Caco-2 (cell line): ENCODE data around the gene KPNA1. TPM values are rescaled to one million over a fixed set of nuclear protein-coding genes. Genes with fewer than 3 reads are reported as not detected.
"Not testable (repeated sequence)": the region's sequence is repeated elsewhere in the genome, so short reads cannot be mapped to it uniquely, and the experiment has no call there.

Source experiments
- BruUV-seq: library from RNA; stranded (reverse); fragments of 400-500 nt; replicated peaks from 2 replicates; lab custom pipeline; 2021; lab: Mats Ljungman, UMichigan
- CTCF ChIA-PET: fragments of 300-600 bp; sonication (Branson Sonifier 250); formaldehyde crosslinking; loops from one replicate; lab custom pipeline; 2022; ENCODE audit warnings: antibody characterized with exemption; lab: Charles Lee
- POLR2A ChIA-PET: fragments of 300-600 bp; sonication (Branson Sonifier 250); formaldehyde crosslinking; loops from one replicate; lab custom pipeline; 2022; ENCODE audit warnings: antibody characterized with exemption; lab: Charles Lee
- DNase-seq, 2 experiments: peaks; one replicate each; pipeline versions ENCODE4 v3.0.0 to v3.0.0-alpha.2; 2020 to 2022
- H3K27me3 ChIP-seq: replicated peaks from 2 replicates; pipeline ENCODE4 v1.6.0; 2011; ENCODE audit warnings: low read length; ENCODE audit not compliant: control insufficient read depth, insufficient read depth
- H3K36me3 ChIP-seq: 2 replicates; pipeline ENCODE4 v1.5.1; 2011; ENCODE audit warnings: low read length; ENCODE audit not compliant: control insufficient read depth, insufficient read depth
- H3K4me1 ChIP-seq: fragments of 250-450 bp; sonication (Bioruptor Pico); 2 replicates; pipeline ENCODE4 v1.5.1; 2020; ENCODE audit warnings: mild to moderate bottlenecking
- H3K4me3 ChIP-seq: 2 replicates; pipeline ENCODE4 v1.5.1; 2011; ENCODE audit warnings: low read depth, mild to moderate bottlenecking, control low read depth, low read length
- H3K9me3 ChIP-seq: fragments of 250-450 bp; sonication (Bioruptor Pico); 2 replicates; pipeline ENCODE4 v1.5.1; 2020; ENCODE audit warnings: mild to moderate bottlenecking, moderate library complexity
- H3K27ac Mint-ChIP-seq: one replicate; pipeline ENCODE4 v1.8.0; 2022; ENCODE audit warnings: mixed read lengths; ENCODE audit not compliant: unreplicated experiment
- H3K27me3 Mint-ChIP-seq: one replicate; pipeline ENCODE4 v1.8.0; 2022; ENCODE audit warnings: mixed read lengths; ENCODE audit not compliant: insufficient read depth, unreplicated experiment
- H3K36me3 Mint-ChIP-seq: one replicate; pipeline ENCODE4 v1.8.0; 2022; ENCODE audit warnings: mild to moderate bottlenecking, mixed read lengths; ENCODE audit not compliant: insufficient read depth, unreplicated experiment
- H3K4me1 Mint-ChIP-seq: one replicate; pipeline ENCODE4 v1.8.0; 2022; ENCODE audit warnings: low read depth, mixed read lengths; ENCODE audit not compliant: unreplicated experiment
- H3K4me3 Mint-ChIP-seq: one replicate; pipeline ENCODE4 v1.8.0; 2022; ENCODE audit warnings: mild to moderate bottlenecking, moderate library complexity, mixed read lengths; ENCODE audit not compliant: unreplicated experiment
- H3K9me3 Mint-ChIP-seq: one replicate; pipeline ENCODE4 v1.8.0; 2022; ENCODE audit warnings: mixed read lengths; ENCODE audit not compliant: unreplicated experiment
- intact Hi-C: fragments of 100-400 bp; cut with micrococcal nuclease; formaldehyde crosslinking; loops from one replicate; pipeline ENCODE4 v1.10.0; 2022; ENCODE audit not compliant: unreplicated experiment
- total RNA-seq: library from RNA; stranded (reverse); gene quantifications from 2 replicates; pipeline ENCODE4 v1.2.3, GENCODE V29; 2022
- TF ChIP-seq, protein P1 (sequence below), 2 experiments: fragments of 200-600 bp in 1 of 2; IDR thresholded peaks; 1 replicate in 1 of 2; 2 replicates in 1 of 2; pipeline versions ENCODE4 v1.5.1 to v1.8.0; 2011 to 2022; ENCODE audit warnings: antibody characterized with exemption in 1 of 2, control low read depth in 1 of 2, inconsistent platforms in 1 of 2, low read depth in 1 of 2, low read length in 1 of 2, mild to moderate bottlenecking in 1 of 2, moderate library complexity in 1 of 2; ENCODE audit not compliant: insufficient read depth in 1 of 2, severe bottlenecking in 1 of 2, unreplicated experiment in 1 of 2

The KPNA1 gene
- total RNA-seq, 1 experiment from 2014 or later: 82.0 TPM

DNA sequence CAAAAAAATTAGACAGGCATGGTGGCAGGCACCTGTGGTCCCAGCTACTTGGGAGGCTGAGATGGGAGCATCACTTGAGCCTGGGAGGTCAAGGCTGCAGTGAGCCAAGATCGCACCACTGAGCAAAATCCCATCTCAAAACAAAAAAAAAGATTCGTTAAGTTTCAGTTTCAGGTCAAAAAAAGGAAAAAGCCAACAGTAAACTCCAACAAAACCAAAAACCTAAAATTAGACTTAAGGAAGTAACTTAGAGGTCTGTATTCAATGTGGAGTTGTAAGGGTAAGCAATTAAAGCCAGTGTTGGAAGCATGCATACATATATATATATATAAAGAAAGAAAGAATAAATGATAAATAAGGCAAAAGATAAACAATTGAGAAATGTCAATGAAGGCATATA is 11.8 kb downstream of the KPNA1 start:
- ChIA-PET POLR2A (no interaction called here), CTCF (no interaction called here)
- no peak for DNase-seq
- intact Hi-C loops: no loop called here
- H3K27me3 Mint-ChIP-seq: no peaks in the 10 kb centered on the region
- no peaks in the 10 kb centered on the region for H3K27me3 ChIP-seq
- TF ChIP-seq, protein P1, sequence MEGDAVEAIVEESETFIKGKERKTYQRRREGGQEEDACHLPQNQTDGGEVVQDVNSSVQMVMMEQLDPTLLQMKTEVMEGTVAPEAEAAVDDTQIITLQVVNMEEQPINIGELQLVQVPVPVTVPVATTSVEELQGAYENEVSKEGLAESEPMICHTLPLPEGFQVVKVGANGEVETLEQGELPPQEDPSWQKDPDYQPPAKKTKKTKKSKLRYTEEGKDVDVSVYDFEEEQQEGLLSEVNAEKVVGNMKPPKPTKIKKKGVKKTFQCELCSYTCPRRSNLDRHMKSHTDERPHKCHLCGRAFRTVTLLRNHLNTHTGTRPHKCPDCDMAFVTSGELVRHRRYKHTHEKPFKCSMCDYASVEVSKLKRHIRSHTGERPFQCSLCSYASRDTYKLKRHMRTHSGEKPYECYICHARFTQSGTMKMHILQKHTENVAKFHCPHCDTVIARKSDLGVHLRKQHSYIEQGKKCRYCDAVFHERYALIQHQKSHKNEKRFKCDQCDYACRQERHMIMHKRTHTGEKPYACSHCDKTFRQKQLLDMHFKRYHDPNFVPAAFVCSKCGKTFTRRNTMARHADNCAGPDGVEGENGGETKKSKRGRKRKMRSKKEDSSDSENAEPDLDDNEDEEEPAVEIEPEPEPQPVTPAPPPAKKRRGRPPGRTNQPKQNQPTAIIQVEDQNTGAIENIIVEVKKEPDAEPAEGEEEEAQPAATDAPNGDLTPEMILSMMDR (IDR thresholded peaks at IDR 0.05; ENCODE audit: insufficient read depth in 1 of 2, low read depth in 1 of 2, low read length in 1 of 2, severe bottlenecking in 1 of 2, unreplicated experiment in 1 of 2): no peak
- H3K9me3 Mint-ChIP-seq: no peaks in the 10 kb centered on the region
- H3K4me1 ChIP-seq: no peaks in the 10 kb centered on the region
- H3K9me3 ChIP-seq: no peaks in the 10 kb centered on the region
- no peak overlapping the region for H3K4me3 Mint-ChIP-seq
- BruUV-seq: no TSS peak
- H3K4me3 ChIP-seq: no peak overlapping the region
- peaks cover 17% of the 10 kb centered on the region for H3K36me3 Mint-ChIP-seq
- no peaks in the 10 kb centered on the region for H3K36me3 ChIP-seq
- no peak overlapping the region for H3K27ac Mint-ChIP-seq
- peaks cover 15% of the 10 kb centered on the region for H3K4me1 Mint-ChIP-seq

DNA sequence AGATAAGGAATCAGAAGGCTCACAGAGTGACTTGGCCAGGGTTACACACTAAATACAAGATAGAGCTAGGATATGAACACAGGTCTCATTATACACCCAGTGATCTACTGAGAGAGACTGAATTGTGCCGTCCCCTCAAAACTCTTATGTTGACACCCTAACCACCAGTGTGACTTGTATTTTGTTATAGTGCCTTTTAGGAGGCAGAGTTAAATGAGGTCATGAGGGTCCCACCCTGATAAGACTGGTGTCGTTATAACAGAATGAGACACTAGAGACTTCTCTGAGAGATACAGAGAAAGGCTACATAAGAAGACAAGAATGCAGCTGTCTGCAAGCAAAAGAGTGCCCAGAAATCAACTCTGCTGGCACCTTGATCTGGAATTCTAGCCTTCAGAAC is 12.6 kb downstream of the KPNA1 start:
- ChIA-PET CTCF (no interaction called here), POLR2A (no interaction called here)
- H3K27me3 ChIP-seq: no peaks in the 10 kb centered on the region
- BruUV-seq: no TSS peak
- H3K4me1 ChIP-seq: no peaks in the 10 kb centered on the region
- H3K9me3 Mint-ChIP-seq: no peaks in the 10 kb centered on the region
- TF ChIP-seq, protein P1 (IDR thresholded peaks at IDR 0.05; ENCODE audit: insufficient read depth in 1 of 2, low read depth in 1 of 2, low read length in 1 of 2, severe bottlenecking in 1 of 2, unreplicated experiment in 1 of 2): no peak
- H3K9me3 ChIP-seq: no peaks in the 10 kb centered on the region
- peaks cover 17% of the 10 kb centered on the region for H3K36me3 Mint-ChIP-seq
- peaks cover 15% of the 10 kb centered on the region for H3K4me1 Mint-ChIP-seq
- intact Hi-C loops: no loop called here
- no peak for DNase-seq
- H3K27me3 Mint-ChIP-seq: no peaks in the 10 kb centered on the region
- no peaks in the 10 kb centered on the region for H3K36me3 ChIP-seq
- H3K4me3 ChIP-seq: no peak overlapping the region
- H3K27ac Mint-ChIP-seq: no peak overlapping the region
- H3K4me3 Mint-ChIP-seq: no peak overlapping the region

DNA sequence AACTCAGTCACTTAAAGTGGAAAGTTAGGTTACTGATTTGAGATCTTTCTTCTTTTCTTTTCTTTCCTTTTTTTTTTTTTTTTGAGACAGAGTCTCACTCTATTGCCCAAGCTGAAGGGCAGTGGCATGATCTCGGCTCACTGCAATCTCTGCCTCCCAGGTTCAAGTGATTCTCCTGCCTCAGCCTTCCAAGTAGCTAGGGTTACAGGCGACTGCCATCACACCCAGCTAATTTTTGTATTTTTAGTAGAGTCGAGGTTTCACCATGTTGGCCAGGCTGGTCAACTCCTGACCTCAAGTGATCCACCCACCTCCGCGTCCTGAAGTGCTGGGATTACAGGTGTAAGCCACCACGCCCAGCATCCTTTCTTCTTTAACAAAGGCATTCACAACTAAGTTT is 13.8 kb downstream of the KPNA1 start:
- H3K27me3 Mint-ChIP-seq, H3K9me3 ChIP-seq, H3K36me3 ChIP-seq, H3K4me3 ChIP-seq, POLR2A ChIA-PET, H3K4me1 ChIP-seq, BruUV-seq, H3K27ac Mint-ChIP-seq, H3K27me3 ChIP-seq, intact Hi-C loops, CTCF ChIA-PET, DNase-seq, H3K4me3 Mint-ChIP-seq, H3K9me3 Mint-ChIP-seq: not testable (repeated sequence)
- peaks cover 15% of the 10 kb centered on the region for H3K4me1 Mint-ChIP-seq
- H3K36me3 Mint-ChIP-seq: peaks cover 23% of the 10 kb centered on the region

DNA sequence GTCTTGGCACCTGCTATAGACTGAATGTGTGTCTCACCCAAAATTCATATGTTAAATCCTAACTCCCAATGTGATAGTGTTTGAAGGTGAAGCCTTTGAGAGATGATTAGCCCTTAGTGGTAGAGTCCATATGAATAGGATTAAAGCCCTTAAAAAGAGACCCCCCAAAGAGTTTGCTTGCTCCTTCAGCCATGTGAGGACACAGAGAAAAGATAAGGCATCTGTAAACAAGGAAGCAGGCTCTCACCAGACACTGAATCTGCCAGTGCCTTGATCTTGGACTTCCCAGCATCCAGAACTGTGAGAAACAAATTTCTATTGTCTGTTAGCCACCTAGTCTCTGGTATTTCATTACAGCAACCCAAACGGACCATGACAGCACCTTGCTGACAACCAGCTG is 16.6 kb downstream of the KPNA1 start:
- no TSS peak for BruUV-seq
- no peak overlapping the region for H3K4me3 ChIP-seq
- peaks cover 9% of the 10 kb centered on the region for H3K4me1 Mint-ChIP-seq
- H3K27me3 ChIP-seq: no peaks in the 10 kb centered on the region
- no peaks in the 10 kb centered on the region for H3K36me3 ChIP-seq
- H3K9me3 Mint-ChIP-seq: no peaks in the 10 kb centered on the region
- intact Hi-C loops: no loop called here
- TF ChIP-seq, protein P1 (IDR thresholded peaks at IDR 0.05; ENCODE audit: insufficient read depth in 1 of 2, low read depth in 1 of 2, low read length in 1 of 2, severe bottlenecking in 1 of 2, unreplicated experiment in 1 of 2): no peak
- ChIA-PET POLR2A (no interaction called here), CTCF (no interaction called here)
- no peak overlapping the region for H3K4me3 Mint-ChIP-seq
- DNase-seq: no peak
- no peak overlapping the region for H3K27ac Mint-ChIP-seq
- H3K4me1 ChIP-seq: no peaks in the 10 kb centered on the region
- no peaks in the 10 kb centered on the region for H3K9me3 ChIP-seq
- H3K27me3 Mint-ChIP-seq: no peaks in the 10 kb centered on the region
- H3K36me3 Mint-ChIP-seq: peaks cover 36% of the 10 kb centered on the region
